Measurements from ENCODE around the gene TMEM43.

The TMEM43 gene

GRCh38 chr3:14138878-14139655 is 14.2 kb downstream of the TMEM43 start:
- ATAC-seq: no peak

GRCh38 chr3:14139771-14140170 is 14.9 kb downstream of the TMEM43 start:
- ATAC-seq: no peak

- ATAC-seq: no peak
These were observed 15.8 kb downstream of the TMEM43 start for GRCh38 chr3:14140668-14141067.

- ATAC-seq: no peak
These were observed 16.3 kb downstream of the TMEM43 start for GRCh38 chr3:14141144-14141543.

- ATAC-seq: no peak
These were observed 16.9 kb downstream of the TMEM43 start for GRCh38 chr3:14141602-14142341.

- peak; percentile 13 to 31 for ATAC-seq
These were observed 17.9 kb downstream of the TMEM43 start for GRCh38 chr3:14142567-14143270.

- ATAC-seq: no peak
These were observed 18.7 kb downstream of the TMEM43 start for GRCh38 chr3:14143271-14144225.

GRCh38 chr3:14144423-14145075 is 19.7 kb downstream of the TMEM43 start:
- peak; percentile 83 to 84 for ATAC-seq

- no peak for ATAC-seq
These were observed 20.4 kb downstream of the TMEM43 start for GRCh38 chr3:14145236-14145635.

- no peak for ATAC-seq
These were observed 21.0 kb downstream of the TMEM43 start for GRCh38 chr3:14145670-14146380.

- no peak for ATAC-seq
These were observed 21.7 kb downstream of the TMEM43 start for GRCh38 chr3:14146381-14147065.

GRCh38 chr3:14147066-14147435 is 22.2 kb downstream of the TMEM43 start:
- no peak for ATAC-seq

GRCh38 chr3:14147617-14148016 is 22.8 kb downstream of the TMEM43 start:
- no peak for ATAC-seq

- ATAC-seq: no peak
These were observed 23.5 kb downstream of the TMEM43 start for GRCh38 chr3:14148041-14148985.

GRCh38 chr3:14150078-14150477 is 25.2 kb downstream of the TMEM43 start:
- ATAC-seq: no peak

GRCh38 chr3:14150491-14151230 is 25.8 kb downstream of the TMEM43 start:
- ATAC-seq: no peak

- ATAC-seq: no peak
These were observed 26.7 kb downstream of the TMEM43 start for GRCh38 chr3:14151471-14152083.

All from activated CD4-positive, CD25-positive, alpha-beta regulatory T cell treated with anti-CD3 and anti-CD28 coated beads, Interleukin-2, amount 50 U/mL, for 24 hours (primary cell).